ENCODE data around the gene NPBWR2. TPM values are rescaled to one million over a fixed set of nuclear protein-coding genes. Genes with fewer than 3 reads are reported as not detected.

NPBWR2 gene
- total RNA-seq, 4 donors from 2014 or later, result not detected

- peak in 1 of 2 donors; percentile 36 for DNase-seq (ENCODE audit: low spot score in 2 of 2)
- Histone ChIP-seq H3K36me3 (no peaks in the 10 kb centered on the region), H3K4me3 (peak overlapping the region; percentile 30 to 58 (median 39)), H3K4me1 (peaks cover 0 to 57% (median 19%) of the 10 kb centered on the region in 4 donors), H3K27me3 (peaks cover 0 to 37% of the 10 kb centered on the region in 2 donors), H3K27ac (no peak overlapping the region), H3K9me3 (peaks cover 0 to 12% (median 0%) of the 10 kb centered on the region in 4 donors)
- WGBS, 2 donors, result 0 to 1% methylated on average over 21 to 37 of the region's 52 CpGs
- no peak for TF ChIP-seq EP300 (IDR thresholded peaks at IDR 0.05)
- TF ChIP-seq CTCF (IDR thresholded peaks at IDR 0.05), result peak; percentile 49 to 76 (median 65)
These were observed 24.0 kb downstream of the NPBWR2 start for GRCh38 chr20:64083378-64083803.

- Histone ChIP-seq H3K4me1 (peaks cover 0 to 62% (median 20%) of the 10 kb centered on the region in 4 donors), H3K27ac (no peak overlapping the region), H3K36me3 (no peaks in the 10 kb centered on the region), H3K27me3 (peaks cover 0 to 35% of the 10 kb centered on the region in 2 donors), H3K4me3 (peak overlapping the region in 3 of 4 donors; percentile 30 to 58 (median 48)), H3K9me3 (peaks cover 0 to 9% (median 0%) of the 10 kb centered on the region in 4 donors)
- WGBS, 2 donors, result 29 to 30% methylated on average over 13 of the region's 13 CpGs
- no peak for DNase-seq (ENCODE audit: low spot score in 2 of 2)
- no peak for TF ChIP-seq EP300 (IDR thresholded peaks at IDR 0.05)
- no peak for TF ChIP-seq CTCF (IDR thresholded peaks at IDR 0.05)
- no peak for TF ChIP-seq POLR2A (IDR thresholded peaks at IDR 0.05)
These were observed 24.5 kb downstream of the NPBWR2 start for GRCh38 chr20:64082820-64083377.

- no peak overlapping the region for H3K4me3 ChIP-seq
- H3K36me3 ChIP-seq, result no peaks in the 10 kb centered on the region
- no peak overlapping the region for H3K27ac ChIP-seq
- no peak for DNase-seq (ENCODE audit: low spot score in 2 of 2)
- TF ChIP-seq CTCF (IDR thresholded peaks at IDR 0.05) (no peak), POLR2A (IDR thresholded peaks at IDR 0.05) (no peak), EP300 (IDR thresholded peaks at IDR 0.05) (no peak)
- H3K27me3 ChIP-seq, result peaks cover 0 to 33% of the 10 kb centered on the region in 2 donors
- peaks cover 0 to 5% (median 0%) of the 10 kb centered on the region in 4 donors for H3K9me3 ChIP-seq
- 27 to 35% methylated on average over 11 to 13 of the region's 13 CpGs for WGBS, 2 donors
- peaks cover 0 to 63% (median 20%) of the 10 kb centered on the region in 4 donors for H3K4me1 ChIP-seq
These were observed 25.1 kb downstream of the NPBWR2 start for GRCh38 chr20:64082126-64082731.

GRCh38 chr20:64081624-64081964 lies 25.8 kb downstream of the NPBWR2 start:
- no peak overlapping the region for H3K27ac ChIP-seq
- no peak overlapping the region for H3K4me3 ChIP-seq
- no peaks in the 10 kb centered on the region for H3K36me3 ChIP-seq
- WGBS, 2 donors, result 87% methylated on average over 6 of the region's 6 CpGs
- H3K4me1 ChIP-seq, result peaks cover 0 to 63% (median 20%) of the 10 kb centered on the region in 4 donors
- DNase-seq (ENCODE audit: low spot score in 2 of 2), result no peak
- TF ChIP-seq POLR2A (IDR thresholded peaks at IDR 0.05) (no peak), EP300 (IDR thresholded peaks at IDR 0.05) (no peak), CTCF (IDR thresholded peaks at IDR 0.05) (no peak)
- peaks cover 0 to 30% of the 10 kb centered on the region in 2 donors for H3K27me3 ChIP-seq
- peaks cover 0 to under 1% (median 0%) of the 10 kb centered on the region in 4 donors for H3K9me3 ChIP-seq
